GM18519 (cell line): ENCODE data around the gene ZMIZ2.

Experiments
- ATAC-seq: cut with Tn5 transposase; IDR thresholded peaks from one replicate; pipeline ENCODE4 v1.9.1; 2021; ENCODE audit warnings: mild to moderate bottlenecking, moderate library complexity; ENCODE audit not compliant: unreplicated experiment, low FRiP score

The ZMIZ2 gene

DNA sequence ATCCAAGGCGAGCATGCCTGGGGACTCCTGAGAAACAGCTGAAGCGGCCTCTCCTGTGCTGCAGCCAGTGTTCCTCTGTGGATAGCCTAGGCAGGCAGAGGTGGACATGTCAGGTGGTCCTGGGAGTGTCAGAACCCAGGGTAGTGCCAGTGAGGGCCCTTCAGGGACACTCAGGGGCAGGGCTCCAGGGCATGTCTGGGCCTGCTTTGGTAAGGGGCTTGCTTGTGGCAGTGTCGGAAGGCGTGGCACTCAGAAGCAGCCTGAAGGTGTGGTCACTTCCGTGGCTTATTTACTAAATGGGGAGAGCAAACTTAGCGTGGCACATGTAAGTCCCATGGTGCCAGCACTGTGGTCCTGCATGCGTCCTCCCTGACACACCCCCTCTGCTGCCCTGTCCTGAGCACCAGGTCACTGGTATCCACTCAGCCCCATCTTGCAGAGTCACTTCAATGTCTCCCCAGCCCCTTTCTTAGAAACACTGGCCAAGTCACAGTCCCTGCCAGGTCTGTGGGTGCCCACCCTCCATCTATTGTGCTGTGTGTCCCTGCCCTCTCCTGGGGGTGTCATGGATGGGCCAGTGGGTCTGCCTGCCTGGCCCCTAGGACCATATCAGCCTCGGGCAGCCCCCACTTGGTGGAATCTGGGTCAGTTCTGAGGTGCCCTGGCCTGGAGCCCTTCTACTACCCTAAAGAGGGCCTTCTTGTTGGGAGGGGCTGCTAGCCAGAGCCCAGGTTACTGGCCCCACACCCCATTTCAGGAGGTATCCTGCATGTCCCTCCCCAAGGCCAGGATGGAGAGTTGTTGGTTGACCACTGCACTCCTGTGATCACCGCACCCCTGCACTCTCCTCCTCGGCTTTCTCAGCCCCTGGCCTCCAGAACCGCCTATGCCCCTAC is 6.4 kb downstream of the ZMIZ2 start:
- no peak for ATAC-seq

DNA sequence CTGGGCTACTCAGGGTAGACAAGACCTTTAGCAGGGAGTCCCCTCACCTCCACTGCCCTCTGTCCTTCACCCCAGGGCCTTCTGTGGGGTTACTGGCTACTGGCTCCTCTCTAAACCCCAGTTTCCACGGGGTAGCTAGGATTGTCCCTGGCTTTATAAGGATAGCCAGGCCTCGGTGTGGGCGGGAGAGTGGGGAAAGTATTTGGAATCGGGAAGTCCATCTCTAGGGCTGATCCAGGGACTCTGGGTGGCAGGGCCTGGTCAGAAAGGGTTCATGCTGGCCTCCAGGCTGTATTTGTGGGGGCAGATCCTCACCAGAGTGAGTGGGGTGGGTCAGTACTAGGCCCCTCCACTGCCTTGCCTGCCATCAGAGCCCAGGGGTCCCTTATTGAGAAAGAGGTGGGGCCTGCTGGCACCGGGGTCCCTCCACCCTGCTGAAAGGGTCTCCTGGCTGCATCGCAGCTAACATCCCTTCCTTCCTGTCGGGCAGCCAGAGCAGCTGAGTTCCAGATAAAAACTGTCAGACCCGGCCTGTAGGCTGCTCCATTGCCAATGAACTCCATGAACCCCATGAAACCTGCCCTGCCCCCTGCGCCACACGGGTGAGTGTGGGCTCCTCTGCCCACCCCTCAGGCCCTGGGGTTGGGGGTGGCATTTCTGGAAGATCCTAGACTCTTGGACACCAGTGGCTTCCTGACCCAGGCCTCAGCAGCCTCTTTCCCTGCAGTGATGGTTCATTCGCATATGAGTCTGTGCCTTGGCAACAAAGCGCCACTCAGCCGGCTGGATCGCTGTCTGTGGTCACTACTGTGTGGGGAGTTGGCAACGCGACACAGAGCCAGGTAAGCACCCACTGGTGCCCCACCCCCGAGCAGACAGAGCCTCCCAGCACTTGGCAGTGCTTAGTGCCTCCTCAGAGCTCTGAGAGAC is 7.3 kb downstream of the ZMIZ2 start:
- no peak for ATAC-seq

DNA sequence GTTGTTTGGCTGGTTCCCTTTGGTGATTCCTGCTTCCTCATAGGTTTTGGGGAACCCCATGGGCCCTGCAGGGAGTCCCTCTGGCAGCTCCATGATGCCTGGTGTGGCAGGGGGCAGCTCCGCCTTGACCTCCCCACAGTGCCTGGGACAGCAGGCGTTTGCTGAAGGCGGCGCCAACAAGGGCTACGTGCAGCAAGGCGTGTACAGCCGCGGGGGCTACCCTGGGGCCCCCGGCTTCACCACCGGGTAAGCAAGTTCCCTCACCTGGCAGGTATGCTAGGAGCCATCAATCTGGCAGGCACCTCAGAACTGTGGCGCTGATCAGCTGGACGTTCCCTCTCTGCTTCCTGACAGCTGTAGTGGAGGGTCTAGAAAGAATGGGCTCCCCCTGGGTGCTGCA is 8.3 kb downstream of the ZMIZ2 start:
- ATAC-seq: no peak

DNA sequence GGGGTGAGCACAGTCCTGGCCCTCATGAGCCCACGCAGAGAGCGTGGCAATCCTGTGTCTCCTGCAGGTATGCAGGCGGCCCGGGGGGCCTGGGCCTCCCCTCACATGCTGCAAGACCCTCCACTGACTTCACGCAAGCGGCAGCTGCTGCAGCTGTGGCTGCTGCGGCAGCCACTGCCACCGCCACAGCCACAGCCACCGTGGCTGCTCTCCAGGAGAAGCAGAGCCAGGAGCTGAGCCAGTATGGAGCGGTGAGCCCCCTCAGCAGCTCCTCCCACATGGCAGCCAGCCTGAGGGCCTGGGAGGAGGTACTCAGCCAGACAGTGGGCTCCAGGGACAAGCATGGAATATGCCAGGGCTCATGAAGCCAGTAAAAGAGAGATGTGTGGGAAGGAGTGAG is 8.7 kb downstream of the ZMIZ2 start:
- no peak for ATAC-seq

DNA sequence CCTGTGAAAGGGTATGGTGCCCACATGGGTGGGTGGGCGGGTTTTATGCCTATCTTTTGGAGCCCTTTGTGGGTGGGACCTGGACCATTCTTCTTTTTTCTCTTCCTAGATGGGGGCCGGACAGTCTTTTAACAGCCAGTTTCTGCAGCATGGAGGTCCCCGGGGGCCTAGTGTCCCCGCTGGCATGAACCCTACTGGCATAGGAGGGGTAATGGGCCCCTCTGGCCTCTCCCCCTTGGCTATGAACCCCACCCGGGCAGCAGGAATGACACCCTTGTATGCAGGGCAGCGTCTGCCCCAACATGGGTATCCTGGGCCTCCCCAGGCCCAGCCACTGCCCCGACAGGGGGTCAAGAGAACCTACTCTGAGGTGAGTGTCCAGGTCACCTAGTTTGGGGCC is 9.1 kb downstream of the ZMIZ2 start:
- no peak for ATAC-seq

DNA sequence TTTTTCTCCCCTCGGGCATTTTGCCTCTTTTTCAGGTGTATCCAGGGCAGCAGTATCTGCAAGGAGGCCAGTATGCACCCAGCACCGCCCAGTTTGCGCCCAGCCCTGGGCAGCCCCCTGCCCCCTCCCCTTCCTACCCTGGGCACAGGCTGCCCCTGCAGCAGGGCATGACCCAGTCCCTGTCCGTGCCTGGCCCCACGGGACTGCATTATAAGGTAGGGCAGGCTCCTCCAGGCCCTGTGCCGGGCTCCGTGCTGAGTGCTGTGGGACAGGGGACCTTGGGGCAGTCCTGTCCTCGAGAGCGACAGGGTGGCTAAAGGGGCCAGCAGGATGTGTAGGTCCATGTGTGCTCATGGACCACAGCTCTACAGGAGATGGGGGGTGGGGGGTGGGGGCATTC is 10.6 kb downstream of the ZMIZ2 start:
- no peak for ATAC-seq

DNA sequence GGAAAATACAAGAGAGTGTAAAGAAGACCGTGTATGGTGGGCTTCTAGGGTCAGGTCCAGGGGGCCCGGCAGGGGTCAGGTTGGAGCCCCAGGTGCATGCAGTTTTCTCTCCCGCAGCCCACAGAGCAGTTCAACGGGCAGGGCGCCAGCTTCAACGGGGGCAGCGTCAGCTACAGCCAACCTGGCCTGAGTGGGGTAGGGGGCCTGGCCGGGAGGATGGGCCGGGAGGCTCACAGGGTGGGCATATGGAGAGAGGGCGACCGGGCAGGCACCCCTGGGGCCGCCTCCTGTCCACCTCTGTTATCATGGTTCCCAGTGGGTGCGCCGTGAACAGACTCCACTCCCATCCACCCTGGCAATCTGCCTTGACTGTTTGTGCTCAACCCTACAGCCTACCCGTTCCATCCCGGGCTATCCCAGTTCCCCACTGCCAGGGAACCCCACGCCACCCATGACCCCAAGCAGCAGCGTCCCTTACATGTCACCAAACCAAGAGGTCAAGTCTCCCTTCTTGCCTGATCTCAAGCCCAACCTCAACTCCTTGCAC is 11.5 kb downstream of the ZMIZ2 start:
- no peak for ATAC-seq

DNA sequence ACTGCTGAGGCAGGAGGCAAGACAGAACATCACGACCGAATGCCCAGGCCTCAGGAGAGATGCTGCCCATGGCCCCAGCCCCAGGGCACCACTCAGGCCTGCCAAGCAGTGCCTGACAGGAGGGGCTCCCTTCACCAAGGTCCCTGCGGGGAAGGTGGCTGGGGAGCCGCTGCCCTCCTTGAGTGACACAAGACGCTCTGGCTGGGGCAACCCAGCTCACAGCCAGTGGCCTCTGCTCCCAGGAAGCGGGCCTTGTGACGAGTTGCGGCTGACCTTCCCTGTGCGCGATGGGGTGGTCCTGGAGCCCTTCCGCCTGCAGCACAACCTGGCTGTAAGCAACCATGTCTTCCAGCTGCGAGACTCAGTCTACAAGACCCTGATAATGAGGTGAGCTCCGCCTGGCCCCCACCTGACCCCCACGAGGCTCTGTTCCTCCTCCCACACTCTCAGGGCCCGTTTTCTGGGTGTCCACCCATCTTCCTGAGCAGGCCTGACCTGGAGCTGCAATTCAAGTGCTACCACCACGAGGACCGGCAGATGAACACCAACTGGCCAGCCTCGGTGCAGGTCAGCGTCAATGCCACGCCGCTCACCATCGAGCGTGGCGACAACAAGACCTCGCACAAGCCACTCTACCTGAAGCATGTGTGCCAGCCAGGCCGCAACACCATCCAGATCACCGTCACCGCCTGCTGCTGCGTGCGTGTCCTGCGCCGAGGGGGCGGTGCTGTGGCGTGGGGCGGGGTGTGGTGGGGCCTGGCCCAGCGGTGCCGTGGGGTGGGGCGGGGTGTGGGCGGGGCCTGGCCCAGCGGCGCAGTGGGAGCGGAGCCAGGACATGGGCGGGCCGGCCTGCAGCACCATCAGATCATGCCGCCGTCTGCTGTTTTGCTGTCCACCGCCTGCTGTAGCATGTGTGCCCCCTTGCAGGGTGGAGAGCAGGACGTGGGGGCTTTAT is 12.8 kb downstream of the ZMIZ2 start:
- no peak for ATAC-seq

DNA sequence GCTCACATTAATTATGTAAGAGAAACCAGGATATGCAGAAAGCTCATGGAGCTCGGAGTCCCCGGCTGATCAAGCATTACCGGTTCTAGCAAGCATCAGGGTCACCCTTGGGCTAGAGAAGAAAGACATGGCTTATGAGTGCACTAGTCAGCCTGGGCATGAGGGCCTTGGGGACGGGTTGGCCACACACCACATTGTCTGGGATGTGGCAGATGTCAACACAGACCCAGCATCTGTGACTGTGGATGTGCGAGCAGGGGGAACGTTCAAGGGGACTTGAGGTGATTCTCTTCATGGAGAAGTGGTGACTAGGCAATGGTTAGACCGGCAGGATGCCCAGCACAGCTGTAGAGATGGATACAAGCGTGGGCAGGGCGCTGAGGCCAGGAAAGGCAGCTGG is 13.7 kb downstream of the ZMIZ2 start:
- ATAC-seq: no peak

DNA sequence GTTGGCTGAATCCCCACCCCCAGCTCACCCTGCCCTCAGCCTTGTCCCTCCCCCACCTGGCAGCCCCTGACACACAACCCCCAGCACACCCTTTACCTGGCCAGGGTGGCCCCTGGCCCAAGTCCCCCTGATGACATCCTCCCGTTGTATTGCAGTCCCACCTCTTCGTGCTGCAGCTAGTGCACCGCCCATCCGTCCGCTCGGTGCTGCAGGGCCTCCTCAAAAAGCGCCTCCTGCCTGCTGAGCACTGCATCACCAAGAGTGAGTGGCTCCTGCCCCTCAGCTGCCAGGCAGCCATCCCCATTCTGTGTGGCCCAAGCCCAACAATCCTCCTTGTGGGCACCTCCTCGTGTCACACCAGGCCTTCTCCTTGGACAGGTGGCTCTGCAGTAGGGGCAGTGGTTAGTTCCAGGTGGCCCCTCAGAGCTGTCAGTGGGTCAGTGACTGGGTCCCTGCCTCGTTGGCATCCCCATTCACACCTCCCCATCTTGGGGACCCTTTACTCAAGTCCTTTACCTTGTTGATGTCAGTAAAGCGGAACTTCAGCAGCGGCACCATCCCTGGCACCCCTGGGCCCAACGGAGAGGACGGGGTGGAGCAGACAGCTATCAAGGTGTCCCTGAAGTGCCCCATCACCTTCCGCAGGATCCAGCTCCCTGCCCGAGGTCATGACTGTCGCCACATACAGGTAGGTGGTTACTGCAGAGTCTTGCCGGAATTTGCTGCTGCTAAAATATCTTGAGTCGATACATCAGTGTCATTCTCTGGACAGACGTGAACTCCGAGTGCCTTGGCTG is 14.3 kb downstream of the ZMIZ2 start:
- no peak for ATAC-seq

DNA sequence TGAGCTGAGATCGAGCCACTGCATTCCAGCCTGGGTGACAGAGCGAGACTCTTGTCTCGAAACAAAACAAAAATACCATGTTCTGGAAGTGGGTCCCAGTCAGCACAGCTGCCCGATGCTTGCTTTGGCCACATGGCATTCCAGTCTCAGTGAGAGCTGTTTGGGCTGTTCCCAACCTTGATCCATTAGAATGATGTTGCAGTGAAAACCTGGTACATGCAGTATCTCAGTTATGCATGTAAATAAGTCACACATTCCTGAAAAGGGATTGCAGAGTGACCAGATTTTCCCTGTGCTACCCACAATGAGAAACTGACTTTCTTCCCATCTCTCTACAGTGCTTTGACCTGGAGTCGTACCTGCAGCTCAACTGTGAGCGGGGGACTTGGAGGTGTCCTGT is 15.4 kb downstream of the ZMIZ2 start:
- ATAC-seq: no peak

DNA sequence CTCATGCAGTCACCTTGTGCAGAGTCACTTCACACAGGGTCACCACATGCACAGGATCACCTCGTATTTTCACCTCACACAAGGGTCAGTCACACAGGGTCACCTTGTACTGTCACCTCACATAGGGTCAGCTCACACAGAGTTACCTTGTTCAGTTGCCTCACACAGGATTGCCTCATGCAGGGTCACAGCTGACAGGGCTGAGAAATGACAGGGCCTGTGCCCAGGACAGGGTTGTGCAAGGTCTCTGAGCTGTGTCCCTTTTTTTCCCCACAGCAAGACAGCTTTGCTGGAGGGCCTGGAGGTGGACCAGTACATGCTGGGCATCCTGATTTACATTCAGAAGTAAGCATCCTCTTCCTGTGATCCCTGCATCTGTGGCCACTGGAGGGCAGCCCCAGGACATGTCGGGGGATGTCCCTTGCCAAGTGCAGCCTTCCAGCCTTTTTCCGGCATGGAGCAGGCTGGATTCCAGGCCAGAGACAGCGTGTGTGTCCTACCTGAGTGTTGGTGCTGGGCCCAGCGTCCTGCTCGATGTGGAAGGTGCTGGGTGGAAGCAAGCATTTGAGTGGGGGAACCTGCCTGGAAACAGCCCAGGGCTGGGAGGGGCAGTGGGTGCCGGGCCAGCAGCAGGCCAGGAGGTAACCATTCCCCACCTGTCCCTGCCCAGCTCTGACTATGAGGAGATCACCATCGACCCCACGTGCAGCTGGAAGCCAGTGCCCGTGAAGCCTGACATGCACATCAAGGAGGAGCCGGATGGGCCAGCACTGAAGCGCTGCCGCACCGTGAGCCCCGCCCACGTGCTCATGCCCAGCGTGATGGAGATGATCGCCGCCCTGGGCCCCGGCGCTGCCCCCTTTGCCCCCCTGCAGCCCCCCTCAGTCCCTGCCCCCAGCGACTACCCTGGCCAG is 16.3 kb downstream of the ZMIZ2 start:
- no peak for ATAC-seq

DNA sequence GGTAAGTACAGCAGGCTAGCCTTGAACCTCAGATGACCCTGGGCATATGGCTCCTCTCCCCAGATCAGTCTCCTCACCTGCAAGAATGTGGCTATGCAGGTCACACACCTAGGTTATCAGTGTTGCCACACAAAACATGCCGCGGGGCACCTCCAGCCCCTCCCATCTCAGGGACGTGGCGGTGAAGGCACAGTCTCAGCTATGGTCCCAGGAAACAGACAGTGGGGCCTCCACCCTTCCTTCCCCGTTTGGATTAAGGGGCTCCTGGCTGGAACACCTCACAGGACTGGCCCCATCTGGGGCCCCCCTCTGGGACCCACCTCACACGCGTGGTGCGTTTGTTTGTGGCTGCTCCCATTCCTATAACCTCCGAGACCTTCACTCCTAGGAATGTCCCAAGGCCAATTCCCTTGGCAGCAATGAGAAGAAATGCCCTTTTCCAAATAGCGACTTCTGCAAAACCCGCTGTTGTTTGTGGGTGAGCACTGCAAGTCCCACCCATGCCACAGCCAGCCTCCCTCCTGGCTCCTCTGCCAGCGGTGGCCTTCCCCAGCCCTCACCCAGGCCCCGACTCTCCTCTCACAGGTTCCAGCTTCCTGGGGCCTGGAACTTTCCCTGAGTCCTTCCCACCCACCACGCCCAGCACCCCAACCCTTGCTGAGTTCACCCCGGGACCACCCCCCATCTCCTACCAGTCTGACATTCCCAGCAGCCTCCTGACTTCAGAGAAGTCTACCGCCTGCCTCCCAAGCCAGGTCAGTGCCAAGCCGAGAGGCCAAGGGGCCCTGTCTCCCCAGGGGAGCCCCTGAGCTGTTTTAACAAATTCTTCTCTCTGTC is 17.1 kb downstream of the ZMIZ2 start:
- no peak for ATAC-seq

DNA sequence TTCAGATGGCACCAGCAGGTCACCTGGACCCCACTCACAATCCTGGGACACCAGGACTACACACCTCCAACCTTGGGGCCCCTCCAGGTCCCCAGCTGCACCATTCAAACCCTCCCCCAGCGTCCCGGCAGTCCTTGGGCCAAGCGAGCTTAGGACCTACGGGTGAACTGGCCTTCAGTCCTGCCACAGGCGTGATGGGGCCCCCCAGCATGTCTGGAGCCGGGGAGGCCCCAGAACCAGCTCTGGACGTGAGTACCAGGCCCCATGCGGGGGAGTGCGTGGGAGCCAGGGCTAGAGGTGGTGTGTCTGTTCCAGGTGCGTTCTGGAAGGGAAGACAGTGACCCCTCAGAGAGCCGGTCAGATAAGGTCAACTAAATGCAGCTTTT is 17.8 kb downstream of the ZMIZ2 start:
- ATAC-seq: no peak

DNA sequence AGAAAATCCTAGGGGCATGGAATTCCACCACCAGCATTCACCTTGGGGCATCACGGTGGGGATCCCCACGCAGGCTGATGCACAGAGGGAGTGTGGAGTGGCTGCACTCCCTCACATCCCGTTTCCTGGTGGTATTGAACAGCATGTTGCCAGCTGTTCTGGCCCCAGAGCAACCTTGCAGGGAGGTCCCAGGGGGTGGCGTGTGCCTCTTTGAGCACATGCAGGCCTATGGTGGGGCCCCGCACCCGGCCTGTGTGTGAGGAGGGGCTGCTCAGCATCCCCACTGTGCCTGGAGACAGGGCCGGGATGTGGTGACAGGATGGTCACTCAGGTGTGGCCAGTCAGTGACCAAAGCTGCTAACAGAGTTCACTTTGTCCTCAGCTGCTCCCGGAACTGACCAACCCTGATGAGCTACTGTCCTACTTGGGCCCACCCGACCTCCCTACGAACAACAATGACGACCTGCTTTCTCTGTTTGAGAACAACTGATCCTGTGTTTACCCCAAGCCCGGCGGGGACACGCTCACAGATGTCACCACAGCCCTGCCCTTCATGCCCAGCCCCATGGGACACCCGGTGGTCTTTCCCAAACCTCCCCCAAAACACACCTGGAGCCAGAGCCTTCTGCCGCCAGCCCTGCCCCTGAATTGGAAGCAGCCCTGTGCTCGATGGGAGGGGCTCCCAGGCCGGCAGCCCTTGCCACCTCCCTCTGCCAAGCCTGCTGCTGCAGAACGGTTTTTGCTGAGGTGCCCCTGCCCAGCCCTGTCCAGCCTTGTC is 18.7 kb downstream of the ZMIZ2 start:
- ATAC-seq: no peak

DNA sequence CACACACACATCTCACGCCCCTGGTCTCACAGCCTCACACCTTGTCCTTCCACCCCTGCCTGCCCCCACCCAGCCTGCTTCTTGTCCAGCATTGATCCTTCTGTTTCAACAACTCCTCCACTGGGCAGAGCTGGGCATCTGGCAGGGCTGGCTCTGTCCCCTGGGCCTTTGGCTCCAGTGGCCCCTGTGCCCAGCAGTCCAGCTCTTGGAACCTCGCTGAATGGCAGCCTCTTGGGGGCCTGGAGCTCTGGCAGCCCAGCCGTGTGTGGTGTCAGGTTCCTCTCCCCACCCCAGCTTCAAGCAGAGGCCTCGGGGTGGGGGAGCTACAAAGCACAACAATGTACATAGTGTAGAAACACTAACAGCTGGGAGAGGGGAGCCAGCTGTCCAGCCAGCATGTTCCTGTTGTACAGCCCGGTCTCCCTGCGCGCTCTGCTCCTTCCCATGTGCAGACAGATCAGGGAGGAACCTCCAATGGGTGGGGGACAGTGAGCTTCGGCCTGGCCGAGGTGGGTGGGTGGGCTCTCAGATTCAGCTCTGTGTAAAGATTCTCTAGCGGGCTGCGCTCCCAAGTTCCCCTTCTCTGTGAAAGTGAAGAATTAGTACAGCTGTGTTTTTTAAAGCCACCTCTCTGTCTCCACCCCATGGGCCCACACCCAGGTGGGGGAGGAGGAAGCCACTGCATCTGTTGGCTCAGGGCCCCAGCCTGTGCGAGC is 19.4 kb downstream of the ZMIZ2 start:
- peak; percentile 55 for ATAC-seq
